Neural crest cell (in vitro differentiated cells): Measurements from ENCODE around the gene KHDRBS2. TPM values are rescaled to one million over a fixed set of nuclear protein-coding genes. Genes with fewer than 3 reads are reported as not detected.
A peak's percentile ranks its signal among the peaks of the same experiment; 100 is the strongest.

Experiments used
- DNase-seq: peaks from one replicate; pipeline ENCODE4 v3.0.0; 2021; ENCODE audit warnings: low read depth, mixed read lengths, low spot score
- H3K27ac Mint-ChIP-seq: one replicate; pipeline ENCODE4 v1.8.0; 2021; ENCODE audit warnings: mild to moderate bottlenecking, mixed read lengths; ENCODE audit not compliant: unreplicated experiment
- H3K27me3 Mint-ChIP-seq: 2 replicates; pipeline ENCODE4 v1.8.0; 2021; ENCODE audit warnings: low read depth, mild to moderate bottlenecking, mixed read lengths
- H3K36me3 Mint-ChIP-seq: 2 replicates; pipeline ENCODE4 v1.8.0; 2021; ENCODE audit warnings: low read depth, mild to moderate bottlenecking, mixed read lengths
- H3K4me1 Mint-ChIP-seq: 2 replicates; pipeline ENCODE4 v1.8.0; 2021; ENCODE audit warnings: mixed read lengths
- H3K4me3 Mint-ChIP-seq: one replicate; pipeline ENCODE4 v1.8.0; 2021; ENCODE audit warnings: mild to moderate bottlenecking, mixed read lengths
- H3K9me3 Mint-ChIP-seq: 2 replicates; pipeline ENCODE4 v1.8.0; 2021; ENCODE audit warnings: mixed read lengths
- total RNA-seq: library from RNA; stranded (reverse); gene quantifications from 2 replicates; pipeline ENCODE4 v1.2.1, GENCODE V29; 2021
- TF ChIP-seq, protein P1 (sequence below): fragments of 200-600 bp; sonication (generic); conservative IDR thresholded peaks from 2 replicates; pipeline ENCODE4 v1.5.0; 2021; ENCODE audit warnings: antibody characterized with exemption, mild to moderate bottlenecking

Gene KHDRBS2
- total RNA-seq, 1 donor from 2014 or later, result 7.0 TPM

DNA sequence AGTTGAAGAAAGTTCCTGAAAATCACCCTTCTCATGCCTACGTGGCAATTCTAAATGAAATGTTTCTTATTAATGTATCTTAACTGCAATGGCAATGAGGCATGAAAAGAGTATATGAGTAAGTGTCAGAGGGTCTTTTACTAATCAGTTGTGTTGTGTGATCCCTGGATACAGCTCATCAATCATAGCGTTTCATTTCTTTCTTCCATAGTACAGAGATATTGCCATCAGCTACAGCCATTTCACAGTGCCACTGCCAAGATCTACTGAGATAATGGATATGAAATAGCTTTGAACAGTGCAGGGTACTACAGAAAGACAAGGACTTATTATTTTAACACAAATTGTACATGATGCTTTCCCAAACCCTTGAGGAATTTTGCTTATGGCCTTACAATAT lies 450.8 kb downstream of the KHDRBS2 start:
- Mint-ChIP-seq H3K36me3 (no peaks in the 10 kb centered on the region), H3K9me3 (no peaks in the 10 kb centered on the region), H3K4me3 (no peak overlapping the region), H3K4me1 (no peaks in the 10 kb centered on the region), H3K27ac (no peak overlapping the region), H3K27me3 (no peaks in the 10 kb centered on the region)
- TF ChIP-seq, protein P1, sequence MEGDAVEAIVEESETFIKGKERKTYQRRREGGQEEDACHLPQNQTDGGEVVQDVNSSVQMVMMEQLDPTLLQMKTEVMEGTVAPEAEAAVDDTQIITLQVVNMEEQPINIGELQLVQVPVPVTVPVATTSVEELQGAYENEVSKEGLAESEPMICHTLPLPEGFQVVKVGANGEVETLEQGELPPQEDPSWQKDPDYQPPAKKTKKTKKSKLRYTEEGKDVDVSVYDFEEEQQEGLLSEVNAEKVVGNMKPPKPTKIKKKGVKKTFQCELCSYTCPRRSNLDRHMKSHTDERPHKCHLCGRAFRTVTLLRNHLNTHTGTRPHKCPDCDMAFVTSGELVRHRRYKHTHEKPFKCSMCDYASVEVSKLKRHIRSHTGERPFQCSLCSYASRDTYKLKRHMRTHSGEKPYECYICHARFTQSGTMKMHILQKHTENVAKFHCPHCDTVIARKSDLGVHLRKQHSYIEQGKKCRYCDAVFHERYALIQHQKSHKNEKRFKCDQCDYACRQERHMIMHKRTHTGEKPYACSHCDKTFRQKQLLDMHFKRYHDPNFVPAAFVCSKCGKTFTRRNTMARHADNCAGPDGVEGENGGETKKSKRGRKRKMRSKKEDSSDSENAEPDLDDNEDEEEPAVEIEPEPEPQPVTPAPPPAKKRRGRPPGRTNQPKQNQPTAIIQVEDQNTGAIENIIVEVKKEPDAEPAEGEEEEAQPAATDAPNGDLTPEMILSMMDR, result no peak
- DNase-seq, result no peak

DNA sequence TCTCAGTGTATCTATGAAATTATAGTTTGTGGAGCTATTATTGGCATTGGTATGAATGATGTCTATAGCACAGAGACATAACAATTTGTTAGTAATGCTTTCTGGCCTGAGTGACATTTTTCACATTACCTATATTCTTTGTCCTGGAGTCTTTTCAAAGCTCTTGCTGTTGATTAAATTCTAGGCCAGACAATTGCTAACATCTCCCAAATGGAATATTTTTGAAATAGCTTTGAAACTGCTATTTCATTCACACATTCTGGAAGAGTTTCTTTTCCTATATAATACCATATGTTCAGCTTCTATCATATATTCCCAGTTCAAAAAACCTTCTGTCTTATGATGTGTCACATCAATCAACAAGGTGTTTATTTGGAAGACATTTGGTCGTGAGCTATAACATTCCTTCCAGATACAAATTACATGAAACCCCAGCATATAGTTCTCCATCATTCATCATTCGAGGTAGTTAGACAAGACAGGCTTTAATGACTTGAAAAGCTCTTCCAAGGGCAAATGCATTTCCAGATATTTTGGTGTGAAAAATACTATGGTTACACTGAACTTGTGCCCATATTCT lies 452.8 kb downstream of the KHDRBS2 start:
- no peaks in the 10 kb centered on the region for H3K9me3 Mint-ChIP-seq
- no peaks in the 10 kb centered on the region for H3K27me3 Mint-ChIP-seq
- no peaks in the 10 kb centered on the region for H3K36me3 Mint-ChIP-seq
- H3K27ac Mint-ChIP-seq, result no peak overlapping the region
- DNase-seq, result no peak
- H3K4me1 Mint-ChIP-seq, result no peaks in the 10 kb centered on the region
- TF ChIP-seq, protein P1, result no peak
- no peak overlapping the region for H3K4me3 Mint-ChIP-seq

DNA sequence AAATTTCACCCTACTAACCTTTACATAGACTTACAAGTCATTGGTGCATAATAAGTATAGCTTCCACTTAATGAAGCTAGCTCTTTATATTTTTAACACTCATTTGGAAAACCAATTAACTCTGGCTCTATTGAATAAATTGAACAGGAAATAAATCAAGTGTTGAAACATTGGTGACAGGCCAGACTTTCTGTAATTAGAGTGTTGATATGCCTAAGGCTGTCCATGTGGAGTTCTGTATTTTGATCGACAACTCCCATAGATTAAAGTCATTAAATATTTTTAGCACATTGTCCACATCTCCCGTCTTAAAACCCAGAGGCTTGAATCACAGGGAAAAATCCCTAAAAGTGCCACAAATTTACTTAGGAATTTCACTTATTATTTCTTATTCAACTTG lies 468.3 kb downstream of the KHDRBS2 start:
- Mint-ChIP-seq H3K4me1 (no peaks in the 10 kb centered on the region), H3K9me3 (peaks cover 2% of the 10 kb centered on the region), H3K36me3 (no peaks in the 10 kb centered on the region), H3K27me3 (no peaks in the 10 kb centered on the region), H3K27ac (no peak overlapping the region), H3K4me3 (no peak overlapping the region)
- TF ChIP-seq, protein P1, result no peak
- no peak for DNase-seq

DNA sequence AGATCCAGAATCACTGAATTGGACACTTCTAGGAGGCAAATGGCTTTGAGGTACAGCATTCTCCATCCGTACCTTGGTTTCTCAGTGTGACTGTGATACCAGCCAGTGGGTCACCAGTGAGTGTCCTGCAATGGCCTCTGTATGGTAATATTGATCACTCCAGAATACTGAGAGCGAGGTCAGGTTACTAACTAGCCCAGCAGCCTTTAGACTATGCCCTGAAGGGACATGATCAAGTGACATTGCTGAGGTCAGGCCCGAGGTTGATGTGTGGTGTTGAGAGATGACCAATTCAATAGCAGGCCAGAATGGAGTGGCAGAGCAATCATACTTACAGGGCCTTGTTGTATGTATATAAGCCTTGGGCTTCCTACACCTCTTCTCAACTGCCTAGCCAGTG lies 476.0 kb downstream of the KHDRBS2 start:
- TF ChIP-seq, protein P1, result no peak
- Mint-ChIP-seq H3K9me3 (peaks cover 7% of the 10 kb centered on the region), H3K27me3 (no peaks in the 10 kb centered on the region), H3K4me1 (peaks cover 3% of the 10 kb centered on the region), H3K27ac (no peak overlapping the region), H3K36me3 (peaks cover 3% of the 10 kb centered on the region), H3K4me3 (no peak overlapping the region)
- DNase-seq, result no peak

DNA sequence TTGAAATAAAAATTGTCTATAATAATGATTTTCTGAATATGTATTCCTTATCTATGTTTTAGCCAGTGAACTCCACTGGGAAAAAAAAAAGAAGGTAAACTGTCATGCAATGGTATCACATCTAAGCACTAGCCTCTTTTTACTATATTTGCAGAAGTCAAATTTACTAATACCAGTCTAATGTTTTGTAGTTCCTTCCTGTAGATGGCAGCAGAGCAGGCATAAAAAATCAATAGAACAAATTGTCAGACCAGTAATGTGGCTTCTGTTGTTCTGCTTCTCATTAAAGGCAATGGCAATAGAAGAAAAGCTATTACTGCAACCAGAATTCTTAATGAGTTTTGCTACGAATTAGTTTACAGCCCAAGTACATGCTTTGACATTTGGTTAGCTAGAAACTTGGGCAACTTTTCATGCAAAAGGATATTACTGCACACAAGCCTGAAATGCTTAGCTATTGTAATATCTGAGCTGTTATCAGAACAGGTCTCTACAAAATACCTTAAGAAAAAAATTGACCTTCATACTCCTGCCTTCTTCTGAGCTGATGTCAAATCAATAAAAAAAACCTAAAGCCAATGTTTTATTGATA lies 476.9 kb downstream of the KHDRBS2 start:
- Mint-ChIP-seq H3K27me3 (no peaks in the 10 kb centered on the region), H3K36me3 (peaks cover 3% of the 10 kb centered on the region), H3K9me3 (peaks cover 10% of the 10 kb centered on the region), H3K27ac (no peak overlapping the region), H3K4me1 (peaks cover 3% of the 10 kb centered on the region), H3K4me3 (no peak overlapping the region)
- DNase-seq, result no peak
- TF ChIP-seq, protein P1, result peak; percentile 81
